Activated B cell treated with CpG ODN at 0.5 μM for 24 hours (primary cell): ENCODE measurements around the gene PAN3. TPM values are rescaled to one million over a fixed set of nuclear protein-coding genes. Genes with fewer than 3 reads are reported as not detected.

ENCODE experiments used
- ATAC-seq: fragments of 200-7000 bp; cut with Tn5 transposase; one replicate; pipeline ENCODE4 v1.10.0; 2021; ENCODE audit warnings: low read depth, mild to moderate bottlenecking, moderate library complexity
- CTCF ChIA-PET: fragments of 350-600 bp; sonication (Branson Sonifier 250); formaldehyde crosslinking; loops from one replicate; lab custom pipeline; 2021; ENCODE audit warnings: antibody characterized with exemption; lab: Charles Lee
- POLR2A ChIA-PET: fragments of 350-600 bp; sonication (Branson Sonifier 250); formaldehyde crosslinking; loops from one replicate; lab custom pipeline; 2021; ENCODE audit warnings: antibody characterized with exemption; lab: Charles Lee
- DNase-seq: peaks from one replicate; pipeline ENCODE4 v3.0.0; 2022
- H3K27ac Mint-ChIP-seq: one replicate; pipeline ENCODE4 v1.8.0; 2020; ENCODE audit warnings: mixed read lengths
- H3K27me3 Mint-ChIP-seq: one replicate; pipeline ENCODE4 v1.8.0; 2021; ENCODE audit warnings: mixed read lengths
- H3K36me3 Mint-ChIP-seq: one replicate; pipeline ENCODE4 v1.8.0; 2021; ENCODE audit warnings: low read depth, mixed read lengths
- H3K4me1 Mint-ChIP-seq: one replicate; pipeline ENCODE4 v1.8.0; 2021; ENCODE audit warnings: mixed read lengths
- H3K4me3 Mint-ChIP-seq: one replicate; pipeline ENCODE4 v1.8.0; 2020; ENCODE audit warnings: mild to moderate bottlenecking, mixed read lengths
- H3K9me3 Mint-ChIP-seq: one replicate; pipeline ENCODE4 v1.8.0; 2020; ENCODE audit warnings: mixed read lengths
- CTCF ChIP-seq: fragments of 200-600 bp; IDR thresholded peaks from one replicate; pipeline ENCODE4 v1.8.0; 2022; ENCODE audit warnings: antibody characterized with exemption, mild to moderate bottlenecking
- intact Hi-C: fragments of 100-400 bp; cut with micrococcal nuclease; formaldehyde crosslinking; loops from one replicate; pipeline ENCODE4 v1.15.1; 2024
- total RNA-seq: library from RNA; stranded (reverse); gene quantifications from 2 replicates; pipeline ENCODE4 v1.2.3, GENCODE V29; 2022

The PAN3 gene
- total RNA-seq, 1 donor from 2014 or later: 68.2 TPM

GRCh38 chr13:28121224-28121623 is 17.1 kb upstream of the PAN3 start:
- ChIA-PET CTCF (no interaction called here), POLR2A (no interaction called here)
- Mint-ChIP-seq H3K4me3 (no peak overlapping the region), H3K9me3 (no peaks in the 10 kb centered on the region), H3K27me3 (no peaks in the 10 kb centered on the region), H3K27ac (no peak overlapping the region), H3K36me3 (no peaks in the 10 kb centered on the region), H3K4me1 (no peaks in the 10 kb centered on the region)
- TF ChIP-seq CTCF: no peak
- intact Hi-C loops: no loop called here
- DNase-seq: no peak
- no peak for ATAC-seq

GRCh38 chr13:28128030-28128429 is 10.3 kb upstream of the PAN3 start:
- H3K9me3 Mint-ChIP-seq: no peaks in the 10 kb centered on the region
- no peak for TF ChIP-seq CTCF
- intact Hi-C loops: no loop called here

GRCh38 chr13:28128926-28129325 is 9.4 kb upstream of the PAN3 start:
- no peak for ATAC-seq
- peaks cover 1% of the 10 kb centered on the region for H3K4me1 Mint-ChIP-seq
- H3K27ac Mint-ChIP-seq: peak overlapping the region; percentile 14
- POLR2A ChIA-PET: no interaction called here
- H3K4me3 Mint-ChIP-seq: no peak overlapping the region
- H3K36me3 Mint-ChIP-seq: no peaks in the 10 kb centered on the region
- TF ChIP-seq CTCF: no peak
- intact Hi-C loops: no loop called here
- no peak for DNase-seq
- no peaks in the 10 kb centered on the region for H3K9me3 Mint-ChIP-seq
- no peaks in the 10 kb centered on the region for H3K27me3 Mint-ChIP-seq
- CTCF ChIA-PET: no interaction called here

More at GRCh38 chr13:28128030-28128429, 10.3 kb upstream of the PAN3 start:
- Mint-ChIP-seq H3K27me3 (no peaks in the 10 kb centered on the region), H3K36me3 (no peaks in the 10 kb centered on the region), H3K27ac (no peak overlapping the region), H3K4me1 (peaks cover 1% of the 10 kb centered on the region), H3K4me3 (no peak overlapping the region)
- ChIA-PET CTCF (no interaction called here), POLR2A (interaction anchor here (1.5 kb wide), 1 partner anchor 10 kb away, joined by 4 read pairs; the partner anchor contains the start of gene PAN3)
- DNase-seq (no peak), ATAC-seq (no peak)

GRCh38 chr13:28129911-28130693 is 8.2 kb upstream of the PAN3 start:
- intact Hi-C loops: loop anchor here (10.0 kb wide), 2 partner anchors 1465 to 1945 kb away; partner anchors contain the start of gene SLC7A1
- Mint-ChIP-seq H3K9me3 (no peaks in the 10 kb centered on the region), H3K27ac (no peak overlapping the region), H3K4me1 (peaks cover 1% of the 10 kb centered on the region), H3K36me3 (no peaks in the 10 kb centered on the region), H3K27me3 (no peaks in the 10 kb centered on the region), H3K4me3 (no peak overlapping the region)
- TF ChIP-seq CTCF: no peak
- no peak for DNase-seq
- POLR2A ChIA-PET: interaction anchor here (1.3 kb wide), 1 partner anchor 9 kb away, joined by 3 read pairs; no protein-coding TSS in a partner anchor
- no peak for ATAC-seq
- CTCF ChIA-PET: no interaction called here

GRCh38 chr13:28131646-28132045 is 6.7 kb upstream of the PAN3 start:
- ChIA-PET CTCF (no interaction called here), POLR2A (interaction anchor here (0.6 kb wide), 1 partner anchor 92 kb away, joined by 6 read pairs; no protein-coding TSS in a partner anchor)
- no peak for ATAC-seq
- Mint-ChIP-seq H3K4me3 (no peak overlapping the region), H3K27ac (no peak overlapping the region), H3K4me1 (peaks cover 6% of the 10 kb centered on the region), H3K27me3 (no peaks in the 10 kb centered on the region), H3K9me3 (no peaks in the 10 kb centered on the region), H3K36me3 (no peaks in the 10 kb centered on the region)
- TF ChIP-seq CTCF: no peak
- DNase-seq: no peak
- intact Hi-C loops: loop anchor here (10.0 kb wide), 2 partner anchors 1463 to 1947 kb away; partner anchors contain the start of gene SLC7A1
